Stomach (tissue), 4 donors: Measurements from ENCODE around the gene MAP3K12.

Experiments
- POLR2A ChIP-seq, 4 donors: fragments of 450-650 bp; IDR thresholded peaks; one replicate each; pipeline ENCODE4 v1.6.1; 2016; ENCODE audit warnings: antibody characterized with exemption in 4 of 4, control low read depth in 2 of 4, mild to moderate bottlenecking in 1 of 4, moderate library complexity in 1 of 4
- TF ChIP-seq, protein P1 (sequence below), 7 experiments: fragments of 450-650 bp in 4 of 7; fragments of 200-600 bp in 3 of 7; sonication (generic) in 3 of 7; IDR thresholded peaks; one replicate each; pipeline ENCODE4 v1.5.1; 2016 to 2019; ENCODE audit warnings: antibody characterized with exemption in 7 of 7, control low read depth in 2 of 7, mild to moderate bottlenecking in 1 of 7

DNA sequence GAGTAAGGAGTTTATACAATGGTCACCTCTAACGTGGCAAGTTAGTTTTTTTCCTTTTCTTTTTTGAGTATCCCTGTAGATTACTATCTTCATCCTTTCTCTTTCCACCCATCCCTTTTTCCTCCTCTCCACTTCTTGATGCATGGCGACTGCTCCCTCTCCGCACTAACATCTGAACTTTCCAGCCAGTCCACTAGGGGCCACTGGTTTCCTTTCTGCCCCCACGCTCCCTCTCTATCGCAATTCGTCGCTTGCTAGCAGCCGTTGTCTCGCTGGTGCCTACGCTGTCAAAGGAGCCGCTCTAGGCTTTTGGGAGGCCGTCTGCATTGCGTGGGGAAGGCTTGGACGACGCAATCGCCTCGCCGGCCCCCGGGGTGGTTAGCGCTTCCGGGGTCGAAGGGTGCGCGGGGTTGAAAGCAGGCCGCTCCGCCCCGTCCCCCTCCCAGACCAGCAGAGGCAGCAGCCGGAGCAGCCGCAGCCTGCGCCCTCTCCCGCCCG lies 47.5 kb downstream of the MAP3K12 start, which contains the start of gene PCBP2:
- peak in 1 of 4 donors; percentile 53 for TF ChIP-seq POLR2A (IDR thresholded peaks at IDR 0.05)
- TF ChIP-seq, protein P1, sequence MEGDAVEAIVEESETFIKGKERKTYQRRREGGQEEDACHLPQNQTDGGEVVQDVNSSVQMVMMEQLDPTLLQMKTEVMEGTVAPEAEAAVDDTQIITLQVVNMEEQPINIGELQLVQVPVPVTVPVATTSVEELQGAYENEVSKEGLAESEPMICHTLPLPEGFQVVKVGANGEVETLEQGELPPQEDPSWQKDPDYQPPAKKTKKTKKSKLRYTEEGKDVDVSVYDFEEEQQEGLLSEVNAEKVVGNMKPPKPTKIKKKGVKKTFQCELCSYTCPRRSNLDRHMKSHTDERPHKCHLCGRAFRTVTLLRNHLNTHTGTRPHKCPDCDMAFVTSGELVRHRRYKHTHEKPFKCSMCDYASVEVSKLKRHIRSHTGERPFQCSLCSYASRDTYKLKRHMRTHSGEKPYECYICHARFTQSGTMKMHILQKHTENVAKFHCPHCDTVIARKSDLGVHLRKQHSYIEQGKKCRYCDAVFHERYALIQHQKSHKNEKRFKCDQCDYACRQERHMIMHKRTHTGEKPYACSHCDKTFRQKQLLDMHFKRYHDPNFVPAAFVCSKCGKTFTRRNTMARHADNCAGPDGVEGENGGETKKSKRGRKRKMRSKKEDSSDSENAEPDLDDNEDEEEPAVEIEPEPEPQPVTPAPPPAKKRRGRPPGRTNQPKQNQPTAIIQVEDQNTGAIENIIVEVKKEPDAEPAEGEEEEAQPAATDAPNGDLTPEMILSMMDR (IDR thresholded peaks at IDR 0.05): peak in 5 of 7 experiments; percentile 68 to 99 (median 87)
